CD4-positive, alpha-beta memory T cell (primary cell): ENCODE measurements around the gene STPG2. TPM values are rescaled to one million over a fixed set of nuclear protein-coding genes. Genes with fewer than 3 reads are reported as not detected.
"Not testable (repeated sequence)": the region's sequence is repeated elsewhere in the genome, so short reads cannot be mapped to it uniquely, and the experiment has no call there.

ENCODE experiments used
- CTCF ChIA-PET: fragments of 350-600 bp; sonication (Branson Sonifier 250); formaldehyde crosslinking; loops from one replicate; lab custom pipeline; 2021; ENCODE audit warnings: inconsistent platforms; ENCODE audit not compliant: partially characterized antibody; lab: Charles Lee
- POLR2A ChIA-PET: fragments of 350-600 bp; sonication (Branson Sonifier 250); formaldehyde crosslinking; loops from one replicate; lab custom pipeline; 2021; ENCODE audit not compliant: partially characterized antibody; lab: Charles Lee
- DNase-seq, 5 donors: peaks; one replicate each; pipeline versions ENCODE4 v3.0.0 to v3.0.0-alpha.2; 2020 to 2022; ENCODE audit warnings: mixed read lengths in 1 of 5
- H3K27ac ChIP-seq: one replicate; pipeline ENCODE4 v1.7.0; 2013; ENCODE audit warnings: low read depth, low read length
- H3K27me3 ChIP-seq: 2 replicates; pipeline ENCODE4 v1.7.0; 2013; ENCODE audit warnings: mild to moderate bottlenecking, low read length, moderate library complexity; ENCODE audit not compliant: insufficient read depth
- H3K36me3 ChIP-seq: 2 replicates; pipeline ENCODE4 v1.7.0; 2013; ENCODE audit warnings: mild to moderate bottlenecking, low read length, moderate library complexity; ENCODE audit not compliant: insufficient read depth
- H3K4me1 ChIP-seq: 2 replicates; pipeline ENCODE4 v1.7.0; 2013; ENCODE audit warnings: mild to moderate bottlenecking, low read length, moderate library complexity; ENCODE audit not compliant: insufficient read depth
- H3K4me3 ChIP-seq, 2 donors: one replicate each; pipeline ENCODE4 v1.7.0; 2013; ENCODE audit warnings: low read length in 2 of 2, mild to moderate bottlenecking in 1 of 2
- H3K9me3 ChIP-seq, 2 donors: one replicate each; pipeline ENCODE4 v1.7.0; 2013; ENCODE audit warnings: low read length in 2 of 2, control low read depth in 1 of 2; ENCODE audit not compliant: control insufficient read depth in 1 of 2
- H3K27ac Mint-ChIP-seq, 7 donors: one replicate each; pipeline ENCODE4 v1.8.0; 2020 to 2021; ENCODE audit warnings: mixed read lengths in 7 of 7, mild to moderate bottlenecking in 6 of 7, inconsistent platforms in 3 of 7, moderate library complexity in 3 of 7
- H3K27me3 Mint-ChIP-seq, 2 donors: one replicate each; pipeline ENCODE4 v1.8.0; 2020 to 2021; ENCODE audit warnings: mixed read lengths in 2 of 2
- H3K36me3 Mint-ChIP-seq, 2 donors: one replicate each; pipeline ENCODE4 v1.8.0; 2020 to 2021; ENCODE audit warnings: mixed read lengths in 2 of 2, inconsistent platforms in 1 of 2, mild to moderate bottlenecking in 1 of 2
- H3K4me1 Mint-ChIP-seq, 4 donors: one replicate each; pipeline ENCODE4 v1.8.0; 2020 to 2021; ENCODE audit warnings: mixed read lengths in 4 of 4, mild to moderate bottlenecking in 1 of 4
- H3K4me3 Mint-ChIP-seq, 8 donors: one replicate each; pipeline ENCODE4 v1.8.0; 2020 to 2021; ENCODE audit warnings: mixed read lengths in 8 of 8, mild to moderate bottlenecking in 7 of 8, moderate library complexity in 6 of 8, inconsistent platforms in 3 of 8
- H3K9me3 Mint-ChIP-seq, 8 donors: one replicate each; pipeline ENCODE4 v1.8.0; 2020 to 2021; ENCODE audit warnings: mixed read lengths in 8 of 8, mild to moderate bottlenecking in 5 of 8, inconsistent platforms in 3 of 8, moderate library complexity in 1 of 8
- intact Hi-C: fragments of 100-400 bp; cut with micrococcal nuclease; formaldehyde crosslinking; loops from one replicate; pipeline ENCODE4 v1.15.1; 2023
- polyA plus RNA-seq, 2 donors: library from polyadenylated mRNA; unstranded; fragments of 300-500 nt; fragmentation: Illumina TruSeq; gene quantifications; one replicate each; pipeline ENCODE4 v1.2.3, GENCODE V29; 2021
- total RNA-seq, 2 experiments: library from RNA; stranded (reverse); gene quantifications; one replicate each; pipeline ENCODE4 v1.2.3, GENCODE V29; 2021

The STPG2 gene
- total and polyA plus RNA-seq, 4 experiments from 2014 or later, result 0.47 to 0.84 TPM; not detected in 2

GRCh38 chr4:97653701-97654100 is 489.6 kb downstream of the STPG2 start:
- no peaks in the 10 kb centered on the region for H3K27me3 Mint-ChIP-seq
- intact Hi-C loops, result no loop called here
- Histone ChIP-seq H3K27me3 (no peaks in the 10 kb centered on the region), H3K36me3 (no peaks in the 10 kb centered on the region), H3K4me1 (no peaks in the 10 kb centered on the region), H3K27ac (no peak overlapping the region), H3K9me3 (no peaks in the 10 kb centered on the region), H3K4me3 (no peak overlapping the region)
- POLR2A ChIA-PET, result no interaction called here
- peaks cover 0 to 7% (median 4%) of the 10 kb centered on the region in 8 donors for H3K9me3 Mint-ChIP-seq
- H3K4me1 Mint-ChIP-seq, result no peaks in the 10 kb centered on the region
- CTCF ChIA-PET, result no interaction called here
- DNase-seq, result no peak
- no peaks in the 10 kb centered on the region for H3K36me3 Mint-ChIP-seq
- no peak overlapping the region for H3K4me3 Mint-ChIP-seq
- H3K27ac Mint-ChIP-seq, result no peak overlapping the region

- H3K27ac Mint-ChIP-seq, result no peak overlapping the region
- Histone ChIP-seq H3K4me3 (no peak overlapping the region), H3K27ac (no peak overlapping the region), H3K27me3 (no peaks in the 10 kb centered on the region), H3K4me1 (no peaks in the 10 kb centered on the region), H3K36me3 (no peaks in the 10 kb centered on the region), H3K9me3 (no peaks in the 10 kb centered on the region)
- intact Hi-C loops, result no loop called here
- no peak overlapping the region for H3K4me3 Mint-ChIP-seq
- no peaks in the 10 kb centered on the region for H3K27me3 Mint-ChIP-seq
- H3K36me3 Mint-ChIP-seq, result no peaks in the 10 kb centered on the region
- peaks cover 0 to 5% (median under 1%) of the 10 kb centered on the region in 8 donors for H3K9me3 Mint-ChIP-seq
- no peak for DNase-seq
- CTCF ChIA-PET, result no interaction called here
- POLR2A ChIA-PET, result no interaction called here
- no peaks in the 10 kb centered on the region for H3K4me1 Mint-ChIP-seq
These were observed 496.3 kb downstream of the STPG2 start for GRCh38 chr4:97646997-97647396.

GRCh38 chr4:97645071-97645821 is 498.0 kb downstream of the STPG2 start:
- intact Hi-C loops, result no loop called here
- no peak overlapping the region for H3K4me3 ChIP-seq
- no peaks in the 10 kb centered on the region for H3K4me1 ChIP-seq
- ChIA-PET POLR2A (no interaction called here), CTCF (no interaction called here)
- Mint-ChIP-seq H3K9me3 (peaks cover 0 to 4% (median under 1%) of the 10 kb centered on the region in 8 donors), H3K36me3 (no peaks in the 10 kb centered on the region), H3K27me3 (no peaks in the 10 kb centered on the region), H3K4me3 (no peak overlapping the region), H3K27ac (no peak overlapping the region), H3K4me1 (no peaks in the 10 kb centered on the region)
- no peaks in the 10 kb centered on the region for H3K36me3 ChIP-seq
- no peak overlapping the region for H3K27ac ChIP-seq
- no peaks in the 10 kb centered on the region for H3K27me3 ChIP-seq
- no peaks in the 10 kb centered on the region for H3K9me3 ChIP-seq
- DNase-seq, result no peak

- no peak overlapping the region for H3K4me3 ChIP-seq
- no peaks in the 10 kb centered on the region for H3K4me1 ChIP-seq
- POLR2A ChIA-PET, result no interaction called here
- intact Hi-C loops, result no loop called here
- H3K4me3 Mint-ChIP-seq, result no peak overlapping the region
- no peaks in the 10 kb centered on the region for H3K27me3 ChIP-seq
- H3K36me3 Mint-ChIP-seq, result no peaks in the 10 kb centered on the region
- no peaks in the 10 kb centered on the region for H3K27me3 Mint-ChIP-seq
- no peaks in the 10 kb centered on the region for H3K36me3 ChIP-seq
- no peak overlapping the region for H3K27ac Mint-ChIP-seq
- DNase-seq, result no peak
- no peak overlapping the region for H3K27ac ChIP-seq
- no peaks in the 10 kb centered on the region for H3K9me3 ChIP-seq
- H3K9me3 Mint-ChIP-seq, result peaks cover 0 to 3% (median 0%) of the 10 kb centered on the region in 8 donors
- CTCF ChIA-PET, result no interaction called here
- no peaks in the 10 kb centered on the region for H3K4me1 Mint-ChIP-seq
These were observed 500.1 kb downstream of the STPG2 start for GRCh38 chr4:97643179-97643578.

GRCh38 chr4:97639961-97640360 is 503.3 kb downstream of the STPG2 start:
- ChIA-PET CTCF (no interaction called here), POLR2A (no interaction called here)
- H3K27ac Mint-ChIP-seq, result no peak overlapping the region
- H3K9me3 Mint-ChIP-seq, result peaks cover 0 to 4% (median 0%) of the 10 kb centered on the region in 8 donors
- H3K4me3 ChIP-seq, result no peak overlapping the region
- no peak for DNase-seq
- H3K27me3 Mint-ChIP-seq, result no peaks in the 10 kb centered on the region
- no peak overlapping the region for H3K27ac ChIP-seq
- no peaks in the 10 kb centered on the region for H3K4me1 ChIP-seq
- no peaks in the 10 kb centered on the region for H3K9me3 ChIP-seq
- no peaks in the 10 kb centered on the region for H3K27me3 ChIP-seq
- H3K36me3 Mint-ChIP-seq, result no peaks in the 10 kb centered on the region
- H3K4me3 Mint-ChIP-seq, result no peak overlapping the region
- H3K4me1 Mint-ChIP-seq, result no peaks in the 10 kb centered on the region
- H3K36me3 ChIP-seq, result no peaks in the 10 kb centered on the region
- intact Hi-C loops, result no loop called here

- H3K4me1 Mint-ChIP-seq, H3K27ac ChIP-seq, H3K4me1 ChIP-seq, DNase-seq, H3K4me3 ChIP-seq, H3K36me3 Mint-ChIP-seq, H3K27ac Mint-ChIP-seq, H3K27me3 Mint-ChIP-seq, H3K9me3 Mint-ChIP-seq, H3K27me3 ChIP-seq, H3K9me3 ChIP-seq, H3K36me3 ChIP-seq, POLR2A ChIA-PET, CTCF ChIA-PET, H3K4me3 Mint-ChIP-seq, intact Hi-C loops: not testable (repeated sequence)
These were observed 509.4 kb downstream of the STPG2 start for GRCh38 chr4:97633831-97634230.

GRCh38 chr4:97627750-97628149 is 515.5 kb downstream of the STPG2 start:
- H3K27ac Mint-ChIP-seq, result no peak overlapping the region
- POLR2A ChIA-PET, result no interaction called here

More at GRCh38 chr4:97627750-97628149, 515.5 kb downstream of the STPG2 start:
- peaks cover 2 to 17% (median 13%) of the 10 kb centered on the region in 8 donors for H3K9me3 Mint-ChIP-seq
- Histone ChIP-seq H3K9me3 (no peaks in the 10 kb centered on the region), H3K27me3 (no peaks in the 10 kb centered on the region), H3K36me3 (no peaks in the 10 kb centered on the region), H3K4me3 (no peak overlapping the region), H3K4me1 (no peaks in the 10 kb centered on the region), H3K27ac (no peak overlapping the region)
- intact Hi-C loops, result no loop called here
- no peaks in the 10 kb centered on the region for H3K4me1 Mint-ChIP-seq
- DNase-seq, result no peak
- no peaks in the 10 kb centered on the region for H3K36me3 Mint-ChIP-seq
- CTCF ChIA-PET, result no interaction called here
- H3K27me3 Mint-ChIP-seq, result no peaks in the 10 kb centered on the region
- no peak overlapping the region for H3K4me3 Mint-ChIP-seq
